Astrocyte of the cerebellum (primary cell): ENCODE results near the gene EBF3.

ENCODE experiments used
- DNase-seq: peaks from one replicate; pipeline ENCODE4 v3.0.0-alpha.2; 2011; ENCODE audit warnings: low read depth
- H3K4me3 ChIP-seq: 2 replicates; pipeline ENCODE4 v1.5.1; 2011; ENCODE audit warnings: mild to moderate bottlenecking, low read depth, low read length, moderate library complexity
- CTCF ChIP-seq: IDR thresholded peaks from 2 replicates; pipeline ENCODE4 v1.5.1; 2012; ENCODE audit warnings: low read length, low read depth, moderate library complexity, mild to moderate bottlenecking; ENCODE audit errors: missing control alignments
- in situ Hi-C: cut with HindIII; loops from 2 replicates; pipeline ENCODE4 v1.10.0; 2017; ENCODE audit warnings: low sequenced_read_pairs

Gene EBF3

GRCh38 chr10:129881641-129882040 lies 82.4 kb downstream of the EBF3 start:
- in situ Hi-C loops, result no loop called here
- no peak overlapping the region for H3K4me3 ChIP-seq
- no peak for DNase-seq
- no peak for TF ChIP-seq CTCF

GRCh38 chr10:129880191-129880870 lies 83.7 kb downstream of the EBF3 start:
- DNase-seq, result no peak
- H3K4me3 ChIP-seq, result no peak overlapping the region
- in situ Hi-C loops, result no loop called here
- no peak for TF ChIP-seq CTCF

GRCh38 chr10:129879655-129880054 lies 84.4 kb downstream of the EBF3 start:
- DNase-seq, result no peak
- no peak overlapping the region for H3K4me3 ChIP-seq
- in situ Hi-C loops, result no loop called here
- TF ChIP-seq CTCF, result no peak

GRCh38 chr10:129878835-129879234 lies 85.2 kb downstream of the EBF3 start:
- no peak for TF ChIP-seq CTCF
- in situ Hi-C loops, result no loop called here
- H3K4me3 ChIP-seq, result no peak overlapping the region
- DNase-seq, result no peak

GRCh38 chr10:129877773-129878371 lies 86.2 kb downstream of the EBF3 start:
- in situ Hi-C loops, result no loop called here
- DNase-seq, result no peak
- H3K4me3 ChIP-seq, result no peak overlapping the region
- no peak for TF ChIP-seq CTCF

GRCh38 chr10:129876838-129877237 lies 87.2 kb downstream of the EBF3 start:
- TF ChIP-seq CTCF, result no peak
- no peak for DNase-seq
- no peak overlapping the region for H3K4me3 ChIP-seq
- in situ Hi-C loops, result no loop called here
